ENCODE results near the gene PBX1.

PBX1 gene

DNA sequence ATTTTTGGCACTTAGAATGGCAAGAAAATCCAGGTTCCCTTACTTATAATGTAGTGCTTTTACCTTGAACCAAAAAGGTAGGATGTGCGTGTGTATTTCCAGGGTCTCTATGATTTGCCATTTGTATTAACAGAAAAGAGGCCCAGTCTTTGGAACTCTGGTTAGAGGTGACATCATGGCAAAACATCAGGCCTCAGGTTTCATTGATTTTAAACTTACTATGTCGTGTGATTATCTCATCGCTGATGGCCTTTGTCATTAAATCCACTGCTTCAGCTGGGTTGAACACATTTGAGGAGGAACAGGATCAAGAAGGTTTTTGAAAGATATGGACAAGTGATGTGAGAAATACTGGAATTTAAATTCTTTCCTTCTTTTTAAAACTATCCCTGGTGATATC lies 95.2 kb downstream of the PBX1 start:
- H3K27me3 ChIP-seq (ENCODE audit: insufficient read depth, low read depth) = no peaks in the 10 kb centered on the region
- no peak overlapping the region for H3K4me3 ChIP-seq (IDR thresholded peaks at IDR 0.05; ENCODE audit: insufficient read depth, low read depth, low read length)
- no peaks in the 10 kb centered on the region for H3K4me1 ChIP-seq (ENCODE audit: low read depth, poor library complexity, severe bottlenecking)
- no peak for TF ChIP-seq CTCF (conservative IDR thresholded peaks at IDR 0.05; ENCODE audit: low read depth, low read length)
- no peaks in the 10 kb centered on the region for H3K36me3 ChIP-seq (ENCODE audit: insufficient read depth)
- no peak overlapping the region for H3K27ac ChIP-seq
- no peak overlapping the region for H3K4me2 ChIP-seq
- H4K20me1 ChIP-seq (ENCODE audit: insufficient read depth) = no peaks in the 10 kb centered on the region
- no peak overlapping the region for H2AFZ ChIP-seq (ENCODE audit: low read depth)
- no peak overlapping the region for H3K9ac ChIP-seq
- H3K79me2 ChIP-seq (ENCODE audit: insufficient read depth, low read depth) = no peaks in the 10 kb centered on the region

GRCh38 chr1:164658864-164659263 lies 99.9 kb downstream of the PBX1 start:
- no peaks in the 10 kb centered on the region for H4K20me1 ChIP-seq (ENCODE audit: insufficient read depth)
- no peak overlapping the region for H3K9ac ChIP-seq
- H3K4me3 ChIP-seq (IDR thresholded peaks at IDR 0.05; ENCODE audit: insufficient read depth, low read depth, low read length) = no peak overlapping the region
- H3K4me1 ChIP-seq (ENCODE audit: low read depth, poor library complexity, severe bottlenecking) = peaks cover 28% of the 10 kb centered on the region
- no peaks in the 10 kb centered on the region for H3K27me3 ChIP-seq (ENCODE audit: insufficient read depth, low read depth)
- H3K36me3 ChIP-seq (ENCODE audit: insufficient read depth) = no peaks in the 10 kb centered on the region
- H3K79me2 ChIP-seq (ENCODE audit: insufficient read depth, low read depth) = no peaks in the 10 kb centered on the region
- H3K4me2 ChIP-seq = no peak overlapping the region
- TF ChIP-seq CTCF (conservative IDR thresholded peaks at IDR 0.05; ENCODE audit: low read depth, low read length) = no peak
- H3K27ac ChIP-seq = no peak overlapping the region
- no peak overlapping the region for H2AFZ ChIP-seq (ENCODE audit: low read depth)

GRCh38 chr1:164659621-164660411 lies 100.8 kb downstream of the PBX1 start:
- no peaks in the 10 kb centered on the region for H3K79me2 ChIP-seq (ENCODE audit: insufficient read depth, low read depth)
- H3K27me3 ChIP-seq (ENCODE audit: insufficient read depth, low read depth) = no peaks in the 10 kb centered on the region
- H3K4me2 ChIP-seq = peak overlapping the region; percentile 63
- 0 out of 2 replicates have a peak overlapping the region, but pooled peaks have one; percentile 1 for H2AFZ ChIP-seq (ENCODE audit: low read depth)
- H3K4me3 ChIP-seq (IDR thresholded peaks at IDR 0.05; ENCODE audit: insufficient read depth, low read depth, low read length) = no peak overlapping the region
- H3K36me3 ChIP-seq (ENCODE audit: insufficient read depth) = no peaks in the 10 kb centered on the region
- peaks cover 28% of the 10 kb centered on the region for H3K4me1 ChIP-seq (ENCODE audit: low read depth, poor library complexity, severe bottlenecking)
- no peak overlapping the region for H3K9ac ChIP-seq
- no peak overlapping the region for H3K27ac ChIP-seq
- no peaks in the 10 kb centered on the region for H4K20me1 ChIP-seq (ENCODE audit: insufficient read depth)
- TF ChIP-seq CTCF (conservative IDR thresholded peaks at IDR 0.05; ENCODE audit: low read depth, low read length) = no peak; the same call in 1 of the 2 replicates

DNA sequence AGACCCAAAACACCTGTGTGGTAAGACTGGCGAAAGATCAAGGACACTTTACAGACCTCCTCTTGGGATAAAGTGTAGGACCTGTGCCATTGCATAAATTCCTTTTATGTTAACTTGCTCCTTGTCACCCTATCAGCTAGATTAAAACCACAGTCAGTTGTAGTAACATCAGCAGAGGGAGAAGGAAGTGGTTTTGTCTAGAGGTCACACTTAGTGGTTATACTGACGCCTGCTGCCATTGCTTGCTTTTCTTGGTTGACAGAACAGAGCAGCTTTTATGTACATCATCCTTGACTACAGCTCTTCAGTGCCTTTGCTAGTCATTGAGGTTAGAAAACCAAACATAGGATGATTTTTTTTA lies 101.4 kb downstream of the PBX1 start:
- Histone ChIP-seq H3K27me3 (ENCODE audit: insufficient read depth, low read depth) (no peaks in the 10 kb centered on the region), H3K4me3 (IDR thresholded peaks at IDR 0.05; ENCODE audit: insufficient read depth, low read depth, low read length) (no peak overlapping the region), H3K27ac (peak overlapping the region; percentile 21; the same call in 1 of the 2 replicates), H3K36me3 (ENCODE audit: insufficient read depth) (no peaks in the 10 kb centered on the region), H2AFZ (ENCODE audit: low read depth) (0 out of 2 replicates have a peak overlapping the region, but pooled peaks have one; percentile 1), H3K4me2 (peak overlapping the region; percentile 63), H3K79me2 (ENCODE audit: insufficient read depth, low read depth) (no peaks in the 10 kb centered on the region), H3K9ac (no peak overlapping the region), H3K4me1 (ENCODE audit: low read depth, poor library complexity, severe bottlenecking) (peaks cover 28% of the 10 kb centered on the region), H4K20me1 (ENCODE audit: insufficient read depth) (no peaks in the 10 kb centered on the region)
- 0 out of 2 replicates have a peak, but pooled peaks have one; percentile 19 for TF ChIP-seq CTCF (conservative IDR thresholded peaks at IDR 0.05; ENCODE audit: low read depth, low read length)
